GM12878 (cell line): ENCODE data around the gene B3GALT5. TPM values are rescaled to one million over a fixed set of nuclear protein-coding genes. Genes with fewer than 3 reads are reported as not detected.

Experiments
- ATAC-seq: fragments of 200-7000 bp; cut with Tn5 transposase; 3 replicates; pipeline ENCODE4 v1.9.1; 2020; ENCODE audit warnings: mild to moderate bottlenecking, moderate library complexity
- BruUV-seq: library from RNA; stranded (reverse); fragments of 400-500 nt; replicated peaks from 2 replicates; lab custom pipeline; 2021; lab: Mats Ljungman, UMichigan
- CTCF ChIA-PET: fragments of 300-600 bp; sonication (Branson Sonifier 250); formaldehyde crosslinking; extraction: SDS; loops from one replicate; lab custom pipeline; 2021; ENCODE audit warnings: inconsistent platforms; lab: Yijun Ruan, JAX
- POLR2A ChIA-PET: fragments of 350-600 bp; formaldehyde crosslinking; extraction: SDS; loops from one replicate; lab custom pipeline; 2021; ENCODE audit warnings: inconsistent platforms; lab: Charles Lee
- RAD21 ChIA-PET: fragments of 300-600 bp; sonication (Branson Sonifier 250); formaldehyde crosslinking; loops from one replicate; lab custom pipeline; 2023; ENCODE audit warnings: antibody characterized with exemption; ENCODE audit not compliant: unreplicated experiment; lab: Charles Lee
- SMC1A ChIA-PET: fragments of 300-600 bp; sonication (Branson Sonifier 250); formaldehyde crosslinking; loops from one replicate; lab custom pipeline; 2023; ENCODE audit not compliant: unreplicated experiment, uncharacterized antibody; lab: Charles Lee
- DNase-seq: peaks from one replicate; pipeline ENCODE4 v3.0.0-alpha.2; 2011; ENCODE audit warnings: low read depth, low spot score
- FAIRE-seq: peaks from 3 replicates; lab custom pipeline; 2011; peaks lifted over from hg19 to GRCh38; lab: Jason Lieb, UNC
- H2AFZ ChIP-seq: 2 replicates; pipeline ENCODE4 v1.6.0; 2011; ENCODE audit warnings: low read depth, low read length, control low read depth; ENCODE audit not compliant: control insufficient read depth
- H3K27ac ChIP-seq: 2 replicates; pipeline ENCODE4 v1.5.1; 2011; ENCODE audit warnings: control low read depth; ENCODE audit not compliant: control insufficient read depth, insufficient read depth
- H3K27me3 ChIP-seq, 2 experiments: replicated peaks in 1 of 2; 2 replicates each; pipeline versions ENCODE4 v1.6.0 to v1.6.1; 2011; ENCODE audit warnings: low read length in 1 of 2; ENCODE audit not compliant: control insufficient read depth in 2 of 2, insufficient read depth in 2 of 2
- H3K36me3 ChIP-seq, 2 experiments: 2 replicates each; pipeline ENCODE4 v1.5.1; 2011; ENCODE audit warnings: low read length in 1 of 2; ENCODE audit not compliant: control insufficient read depth in 2 of 2, insufficient read depth in 2 of 2
- H3K4me1 ChIP-seq: 2 replicates; pipeline ENCODE4 v1.6.1; 2011; ENCODE audit warnings: mild to moderate bottlenecking, low read length, moderate library complexity, mixed read lengths; ENCODE audit not compliant: control insufficient read depth, insufficient read depth
- H3K4me2 ChIP-seq: 2 replicates; pipeline ENCODE4 v1.6.0; 2011; ENCODE audit warnings: control low read depth; ENCODE audit not compliant: control insufficient read depth, insufficient read depth
- H3K4me3 ChIP-seq: fragments of 200-600 bp; sonication (generic); 2 replicates; pipeline ENCODE4 v1.5.1; 2016
- H3K79me2 ChIP-seq: 2 replicates; pipeline ENCODE4 v1.6.0; 2011; ENCODE audit warnings: low read length; ENCODE audit not compliant: control insufficient read depth, insufficient read depth
- H3K9ac ChIP-seq: 2 replicates; pipeline ENCODE4 v1.8.0; 2011; ENCODE audit warnings: low read length, control low read depth, mixed read lengths; ENCODE audit not compliant: control insufficient read depth, insufficient read depth
- H3K9me3 ChIP-seq: replicated peaks from 3 replicates; pipeline ENCODE4 v1.5.1; 2011; ENCODE audit warnings: mild to moderate bottlenecking, low read length; ENCODE audit not compliant: control insufficient read depth, insufficient read depth
- H4K20me1 ChIP-seq: 2 replicates; pipeline ENCODE4 v1.6.0; 2011; ENCODE audit not compliant: control insufficient read depth, insufficient read depth
- BHLHE40 ChIP-seq, 2 experiments: fragments of 450-650 bp in 1 of 2; IDR thresholded peaks; 2 replicates each; pipeline ENCODE4 v1.6.1; 2011 to 2017; ENCODE audit warnings: low read depth in 2 of 2, borderline replicate concordance in 1 of 2, improper control_type of control experiment in 1 of 2, low read length in 1 of 2, mild to moderate bottlenecking in 1 of 2
- FOXK2 ChIP-seq: fragments of 450-650 bp; IDR thresholded peaks from 2 replicates; pipeline ENCODE4 v1.6.1; 2017; ENCODE audit warnings: mild to moderate bottlenecking, moderate library complexity
- KLF5 ChIP-seq: fragments of 450-650 bp; IDR thresholded peaks from 2 replicates; pipeline ENCODE4 v1.6.1; 2014; ENCODE audit warnings: mild to moderate bottlenecking; ENCODE audit not compliant: partially characterized antibody
- RAD21 ChIP-seq: IDR thresholded peaks from 2 replicates; pipeline ENCODE4 v1.6.1; 2011; ENCODE audit warnings: mild to moderate bottlenecking, low read depth, low read length, moderate library complexity; ENCODE audit not compliant: insufficient read depth
- RUNX3 ChIP-seq: IDR thresholded peaks from 2 replicates; pipeline ENCODE4 v1.6.1; 2012; ENCODE audit warnings: low read length, inconsistent platforms
- WGBS: methylation state at CpG from one replicate; pipeline ENCODE4 v1.1.6; 2016; ENCODE audit warnings: low lambda C conversion rate; ENCODE audit not compliant: insufficient replicate concordance, insufficient coverage; ENCODE audit errors: missing lambda C conversion rate; 5-methylcytosine and 5-hydroxymethylcytosine counted together
- in situ Hi-C: fragments of 300-500 bp; cut with MboI; formaldehyde crosslinking; loops from 9 replicates; pipeline ENCODE4 v1.14.3; 2018; ENCODE audit warnings: mixed read lengths
- intact Hi-C: fragments of 100-400 bp; cut with micrococcal nuclease; formaldehyde crosslinking; loops from one replicate; pipeline ENCODE4 v1.14.2; 2022; ENCODE audit not compliant: unreplicated experiment
- polyA plus RNA-seq, 11 experiments: library from polyadenylated mRNA; depleted of rRNA in 4 of 11; unstranded in 6 of 11; stranded (reverse) in 5 of 11; fragments of >200 nt; fragmentation: Nextera tagmentation in 4 of 11; fragmentation: Illumina TruSeq in 1 of 11; extraction: Ambion mirVana in 4 of 11; extraction: Trizol in 1 of 11; gene quantifications; 1 replicate in 1 of 11; 2 replicates in 10 of 11; pipeline versions ENCODE4 v1.2.1 to v1.2.3, GENCODE V29; 2011 to 2016; ENCODE audit warnings: inconsistent platforms in 2 of 11, missing spikeins in 2 of 11, low read depth in 1 of 11
- total RNA-seq, 4 experiments: library from RNA; depleted of rRNA in 3 of 4; stranded (reverse); fragments of >200 nt in 3 of 4; fragmentation: Illumina TruSeq in 1 of 4; extraction: Trizol in 1 of 4; gene quantifications; 2 replicates each; pipeline versions ENCODE4 v1.2.1 to v1.2.3, GENCODE V29; 2013 to 2021
- TF ChIP-seq, protein P1 (sequence below): fragments of 150-350 bp; IDR thresholded peaks from 2 replicates; pipeline ENCODE4 v1.6.1; 2016; ENCODE audit warnings: low read depth, low read length
- TF ChIP-seq, protein P2 (sequence below): fragments of 450-650 bp; IDR thresholded peaks from 2 replicates; pipeline ENCODE4 v1.6.1; 2016; ENCODE audit warnings: mild to moderate bottlenecking
- TF ChIP-seq, protein P3 (sequence below): fragments of 450-650 bp; IDR thresholded peaks from 2 replicates; pipeline ENCODE4 v1.6.1; 2017; ENCODE audit warnings: borderline replicate concordance
- TF ChIP-seq, protein P4 (sequence below): fragments of 450-650 bp; IDR thresholded peaks from 2 replicates; pipeline ENCODE4 v1.6.1; 2018; ENCODE audit warnings: mild to moderate bottlenecking, low read depth, moderate library complexity; ENCODE audit not compliant: partially characterized antibody
- TF ChIP-seq, protein P5 (sequence below): fragments of 150-350 bp; IDR thresholded peaks from 2 replicates; pipeline ENCODE4 v1.6.1; 2014; ENCODE audit warnings: mild to moderate bottlenecking, low read depth, low read length

B3GALT5 gene
- total and polyA plus RNA-seq, 10 of the 15 experiments (the other 5 are each of a cell fraction or from before 2014, with no cell fraction given): 0.03 to 0.04 TPM; not detected in 8

DNA sequence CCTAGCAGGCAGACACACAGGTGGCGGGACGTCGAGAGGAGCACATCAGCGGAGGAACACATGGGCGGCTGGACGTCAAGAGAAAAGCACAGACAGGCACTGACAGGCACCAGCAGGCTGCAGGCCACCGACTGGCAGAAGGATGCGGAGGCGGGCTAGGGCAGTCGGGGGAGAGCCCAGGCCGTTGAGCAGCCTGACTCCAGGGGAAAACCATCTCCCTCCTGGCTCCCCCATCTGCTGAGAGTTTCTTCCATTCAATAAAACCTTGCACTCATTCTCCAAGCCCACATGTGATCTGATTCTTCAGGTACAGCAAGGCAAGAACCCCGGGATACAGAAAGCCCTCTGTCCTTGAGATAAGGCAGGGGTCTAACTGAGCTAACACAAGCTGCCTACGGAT lies 25.5 kb downstream of the B3GALT5 start:
- CTCF ChIA-PET: no interaction called here
- Histone ChIP-seq H3K36me3 (no peaks in the 10 kb centered on the region), H3K9ac (no peak overlapping the region), H3K4me3 (no peak overlapping the region), H4K20me1 (no peaks in the 10 kb centered on the region), H3K27ac (no peak overlapping the region), H3K79me2 (no peaks in the 10 kb centered on the region), H3K4me2 (no peak overlapping the region), H3K4me1 (no peaks in the 10 kb centered on the region), H3K9me3 (no peaks in the 10 kb centered on the region; the same call in 2 of the 3 replicates), H2AFZ (no peak overlapping the region), H3K27me3 (no peaks in the 10 kb centered on the region)
- FAIRE-seq (no peak), ATAC-seq (no peak), DNase-seq (no peak)
- in situ Hi-C loops: no loop called here
- SMC1A ChIA-PET: no interaction called here
- POLR2A ChIA-PET: no interaction called here
- BruUV-seq: no TSS peak
- WGBS: 14% methylated on average over 13 of the region's 13 CpGs
- TF ChIP-seq RUNX3 (no peak), FOXK2 (no peak), RAD21 (no peak), BHLHE40 (IDR thresholded peaks at IDR 0.05; ENCODE audit: borderline replicate concordance in 1 of 2, low read depth in 2 of 2, low read length in 1 of 2) (no peak), KLF5 (no peak)
- TF ChIP-seq, protein P1, sequence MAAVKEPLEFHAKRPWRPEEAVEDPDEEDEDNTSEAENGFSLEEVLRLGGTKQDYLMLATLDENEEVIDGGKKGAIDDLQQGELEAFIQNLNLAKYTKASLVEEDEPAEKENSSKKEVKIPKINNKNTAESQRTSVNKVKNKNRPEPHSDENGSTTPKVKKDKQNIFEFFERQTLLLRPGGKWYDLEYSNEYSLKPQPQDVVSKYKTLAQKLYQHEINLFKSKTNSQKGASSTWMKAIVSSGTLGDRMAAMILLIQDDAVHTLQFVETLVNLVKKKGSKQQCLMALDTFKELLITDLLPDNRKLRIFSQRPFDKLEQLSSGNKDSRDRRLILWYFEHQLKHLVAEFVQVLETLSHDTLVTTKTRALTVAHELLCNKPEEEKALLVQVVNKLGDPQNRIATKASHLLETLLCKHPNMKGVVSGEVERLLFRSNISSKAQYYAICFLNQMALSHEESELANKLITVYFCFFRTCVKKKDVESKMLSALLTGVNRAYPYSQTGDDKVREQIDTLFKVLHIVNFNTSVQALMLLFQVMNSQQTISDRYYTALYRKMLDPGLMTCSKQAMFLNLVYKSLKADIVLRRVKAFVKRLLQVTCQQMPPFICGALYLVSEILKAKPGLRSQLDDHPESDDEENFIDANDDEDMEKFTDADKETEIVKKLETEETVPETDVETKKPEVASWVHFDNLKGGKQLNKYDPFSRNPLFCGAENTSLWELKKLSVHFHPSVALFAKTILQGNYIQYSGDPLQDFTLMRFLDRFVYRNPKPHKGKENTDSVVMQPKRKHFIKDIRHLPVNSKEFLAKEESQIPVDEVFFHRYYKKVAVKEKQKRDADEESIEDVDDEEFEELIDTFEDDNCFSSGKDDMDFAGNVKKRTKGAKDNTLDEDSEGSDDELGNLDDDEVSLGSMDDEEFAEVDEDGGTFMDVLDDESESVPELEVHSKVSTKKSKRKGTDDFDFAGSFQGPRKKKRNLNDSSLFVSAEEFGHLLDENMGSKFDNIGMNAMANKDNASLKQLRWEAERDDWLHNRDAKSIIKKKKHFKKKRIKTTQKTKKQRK: no peak
- TF ChIP-seq, protein P2, sequence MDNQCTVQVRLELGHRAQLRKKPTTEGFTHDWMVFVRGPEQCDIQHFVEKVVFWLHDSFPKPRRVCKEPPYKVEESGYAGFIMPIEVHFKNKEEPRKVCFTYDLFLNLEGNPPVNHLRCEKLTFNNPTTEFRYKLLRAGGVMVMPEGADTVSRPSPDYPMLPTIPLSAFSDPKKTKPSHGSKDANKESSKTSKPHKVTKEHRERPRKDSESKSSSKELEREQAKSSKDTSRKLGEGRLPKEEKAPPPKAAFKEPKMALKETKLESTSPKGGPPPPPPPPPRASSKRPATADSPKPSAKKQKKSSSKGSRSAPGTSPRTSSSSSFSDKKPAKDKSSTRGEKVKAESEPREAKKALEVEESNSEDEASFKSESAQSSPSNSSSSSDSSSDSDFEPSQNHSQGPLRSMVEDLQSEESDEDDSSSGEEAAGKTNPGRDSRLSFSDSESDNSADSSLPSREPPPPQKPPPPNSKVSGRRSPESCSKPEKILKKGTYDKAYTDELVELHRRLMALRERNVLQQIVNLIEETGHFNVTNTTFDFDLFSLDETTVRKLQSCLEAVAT: no peak
- TF ChIP-seq, protein P3, sequence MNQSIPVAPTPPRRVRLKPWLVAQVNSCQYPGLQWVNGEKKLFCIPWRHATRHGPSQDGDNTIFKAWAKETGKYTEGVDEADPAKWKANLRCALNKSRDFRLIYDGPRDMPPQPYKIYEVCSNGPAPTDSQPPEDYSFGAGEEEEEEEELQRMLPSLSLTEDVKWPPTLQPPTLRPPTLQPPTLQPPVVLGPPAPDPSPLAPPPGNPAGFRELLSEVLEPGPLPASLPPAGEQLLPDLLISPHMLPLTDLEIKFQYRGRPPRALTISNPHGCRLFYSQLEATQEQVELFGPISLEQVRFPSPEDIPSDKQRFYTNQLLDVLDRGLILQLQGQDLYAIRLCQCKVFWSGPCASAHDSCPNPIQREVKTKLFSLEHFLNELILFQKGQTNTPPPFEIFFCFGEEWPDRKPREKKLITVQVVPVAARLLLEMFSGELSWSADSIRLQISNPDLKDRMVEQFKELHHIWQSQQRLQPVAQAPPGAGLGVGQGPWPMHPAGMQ: no peak
- TF ChIP-seq, protein P4, sequence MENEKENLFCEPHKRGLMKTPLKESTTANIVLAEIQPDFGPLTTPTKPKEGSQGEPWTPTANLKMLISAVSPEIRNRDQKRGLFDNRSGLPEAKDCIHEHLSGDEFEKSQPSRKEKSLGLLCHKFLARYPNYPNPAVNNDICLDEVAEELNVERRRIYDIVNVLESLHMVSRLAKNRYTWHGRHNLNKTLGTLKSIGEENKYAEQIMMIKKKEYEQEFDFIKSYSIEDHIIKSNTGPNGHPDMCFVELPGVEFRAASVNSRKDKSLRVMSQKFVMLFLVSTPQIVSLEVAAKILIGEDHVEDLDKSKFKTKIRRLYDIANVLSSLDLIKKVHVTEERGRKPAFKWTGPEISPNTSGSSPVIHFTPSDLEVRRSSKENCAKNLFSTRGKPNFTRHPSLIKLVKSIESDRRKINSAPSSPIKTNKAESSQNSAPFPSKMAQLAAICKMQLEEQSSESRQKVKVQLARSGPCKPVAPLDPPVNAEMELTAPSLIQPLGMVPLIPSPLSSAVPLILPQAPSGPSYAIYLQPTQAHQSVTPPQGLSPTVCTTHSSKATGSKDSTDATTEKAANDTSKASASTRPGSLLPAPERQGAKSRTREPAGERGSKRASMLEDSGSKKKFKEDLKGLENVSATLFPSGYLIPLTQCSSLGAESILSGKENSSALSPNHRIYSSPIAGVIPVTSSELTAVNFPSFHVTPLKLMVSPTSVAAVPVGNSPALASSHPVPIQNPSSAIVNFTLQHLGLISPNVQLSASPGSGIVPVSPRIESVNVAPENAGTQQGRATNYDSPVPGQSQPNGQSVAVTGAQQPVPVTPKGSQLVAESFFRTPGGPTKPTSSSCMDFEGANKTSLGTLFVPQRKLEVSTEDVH: no peak
- TF ChIP-seq, protein P5, sequence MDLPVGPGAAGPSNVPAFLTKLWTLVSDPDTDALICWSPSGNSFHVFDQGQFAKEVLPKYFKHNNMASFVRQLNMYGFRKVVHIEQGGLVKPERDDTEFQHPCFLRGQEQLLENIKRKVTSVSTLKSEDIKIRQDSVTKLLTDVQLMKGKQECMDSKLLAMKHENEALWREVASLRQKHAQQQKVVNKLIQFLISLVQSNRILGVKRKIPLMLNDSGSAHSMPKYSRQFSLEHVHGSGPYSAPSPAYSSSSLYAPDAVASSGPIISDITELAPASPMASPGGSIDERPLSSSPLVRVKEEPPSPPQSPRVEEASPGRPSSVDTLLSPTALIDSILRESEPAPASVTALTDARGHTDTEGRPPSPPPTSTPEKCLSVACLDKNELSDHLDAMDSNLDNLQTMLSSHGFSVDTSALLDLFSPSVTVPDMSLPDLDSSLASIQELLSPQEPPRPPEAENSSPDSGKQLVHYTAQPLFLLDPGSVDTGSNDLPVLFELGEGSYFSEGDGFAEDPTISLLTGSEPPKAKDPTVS: no peak
- intact Hi-C loops: no loop called here
- RAD21 ChIA-PET: no interaction called here
